ENCODE data around the gene FIP1L1. TPM values are rescaled to one million over a fixed set of nuclear protein-coding genes. Genes with fewer than 3 reads are reported as not detected.
"Not testable (repeated sequence)": the region's sequence is repeated elsewhere in the genome, so short reads cannot be mapped to it uniquely, and the experiment has no call there.

The FIP1L1 gene, protein sequence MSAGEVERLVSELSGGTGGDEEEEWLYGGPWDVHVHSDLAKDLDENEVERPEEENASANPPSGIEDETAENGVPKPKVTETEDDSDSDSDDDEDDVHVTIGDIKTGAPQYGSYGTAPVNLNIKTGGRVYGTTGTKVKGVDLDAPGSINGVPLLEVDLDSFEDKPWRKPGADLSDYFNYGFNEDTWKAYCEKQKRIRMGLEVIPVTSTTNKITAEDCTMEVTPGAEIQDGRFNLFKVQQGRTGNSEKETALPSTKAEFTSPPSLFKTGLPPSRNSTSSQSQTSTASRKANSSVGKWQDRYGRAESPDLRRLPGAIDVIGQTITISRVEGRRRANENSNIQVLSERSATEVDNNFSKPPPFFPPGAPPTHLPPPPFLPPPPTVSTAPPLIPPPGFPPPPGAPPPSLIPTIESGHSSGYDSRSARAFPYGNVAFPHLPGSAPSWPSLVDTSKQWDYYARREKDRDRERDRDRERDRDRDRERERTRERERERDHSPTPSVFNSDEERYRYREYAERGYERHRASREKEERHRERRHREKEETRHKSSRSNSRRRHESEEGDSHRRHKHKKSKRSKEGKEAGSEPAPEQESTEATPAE
- 10 to 100 TPM; 74.8 to 84.5 (median 80.0) TPM for total RNA-seq

DNA sequence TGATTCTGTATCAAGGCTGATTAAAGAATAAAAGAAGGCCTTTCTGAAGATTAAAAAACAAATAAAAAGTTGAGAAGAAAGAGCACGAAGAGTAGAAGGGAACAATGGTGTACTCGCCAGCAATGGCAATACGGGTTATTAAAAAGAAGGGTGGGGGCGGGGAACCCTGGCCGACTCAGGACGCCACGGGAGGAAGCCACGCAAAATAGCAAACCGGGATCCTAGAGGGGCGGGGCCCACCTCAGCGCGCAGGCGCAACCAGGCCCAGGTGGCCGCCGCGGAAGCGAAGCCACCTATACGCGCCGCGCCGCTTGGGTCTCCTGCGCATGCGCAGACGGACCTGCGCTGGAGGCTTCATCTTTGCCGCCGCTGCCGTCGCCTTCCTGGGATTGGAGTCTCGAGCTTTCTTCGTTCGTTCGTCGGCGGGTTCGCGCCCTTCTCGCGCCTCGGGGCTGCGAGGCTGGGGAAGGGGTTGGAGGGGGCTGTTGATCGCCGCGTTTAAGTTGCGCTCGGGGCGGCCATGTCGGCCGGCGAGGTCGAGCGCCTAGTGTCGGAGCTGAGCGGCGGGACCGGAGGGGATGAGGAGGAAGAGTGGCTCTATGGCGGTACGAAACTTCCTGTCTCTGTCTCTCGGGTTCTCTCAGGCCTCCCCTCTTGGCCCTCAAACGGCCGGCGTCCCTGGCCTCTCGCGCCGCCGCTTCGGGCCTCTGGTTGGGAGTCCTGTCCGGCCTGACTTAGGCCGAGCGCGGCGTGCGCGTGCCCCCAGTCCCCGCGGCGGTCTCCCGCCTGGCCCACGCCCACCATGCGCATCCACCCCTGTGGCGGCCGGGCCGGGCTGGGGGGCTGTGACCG is at the start of gene FIP1L1:
TSS of gene FIP1L1 (plus strand) at position 323 of the 852 bp plus-strand sequence. CDS start at position 521, 198 bp downstream.
- peaks cover 11% of the 10 kb centered on the region for H3K36me3 Mint-ChIP-seq (ENCODE audit: insufficient read depth)
- ATAC-seq (peak; percentile 97), DNase-seq (peak; percentile 96)
- H3K27me3 Mint-ChIP-seq (ENCODE audit: low read depth), result no peaks in the 10 kb centered on the region
- no peaks in the 10 kb centered on the region for H3K9me3 Mint-ChIP-seq
- peak within 1 kb of the TSS; percentile 99 for H3K4me3 Mint-ChIP-seq
- H3K4me1 Mint-ChIP-seq (ENCODE audit: low read depth), result peaks cover 34% of the 10 kb centered on the region

DNA sequence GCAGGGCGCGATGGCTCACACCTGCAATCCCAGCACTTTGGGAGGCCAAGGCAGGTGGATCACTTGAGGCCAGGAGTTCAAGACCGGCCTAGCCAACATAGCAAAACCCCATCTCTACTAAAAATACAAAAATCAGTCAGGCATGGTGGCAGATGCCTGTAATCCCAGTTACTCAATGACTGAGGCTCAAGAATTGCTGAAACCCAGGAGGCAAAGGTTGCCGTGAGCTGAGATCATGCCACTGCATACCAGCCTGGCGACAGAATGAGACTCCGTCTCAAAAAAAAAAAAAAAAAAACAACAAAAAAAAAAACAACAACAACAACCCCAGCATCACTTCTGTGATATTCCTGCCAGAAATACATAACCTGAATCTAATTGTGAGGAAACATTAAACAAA is 42.5 kb upstream of the FIP1L1 start:
- not testable (repeated sequence) for ATAC-seq; H3K4me3 Mint-ChIP-seq; DNase-seq; H3K27me3 Mint-ChIP-seq (ENCODE audit: low read depth); H3K4me1 Mint-ChIP-seq (ENCODE audit: low read depth); H3K9me3 Mint-ChIP-seq
- H3K36me3 Mint-ChIP-seq (ENCODE audit: insufficient read depth), result peaks cover 11% of the 10 kb centered on the region

DNA sequence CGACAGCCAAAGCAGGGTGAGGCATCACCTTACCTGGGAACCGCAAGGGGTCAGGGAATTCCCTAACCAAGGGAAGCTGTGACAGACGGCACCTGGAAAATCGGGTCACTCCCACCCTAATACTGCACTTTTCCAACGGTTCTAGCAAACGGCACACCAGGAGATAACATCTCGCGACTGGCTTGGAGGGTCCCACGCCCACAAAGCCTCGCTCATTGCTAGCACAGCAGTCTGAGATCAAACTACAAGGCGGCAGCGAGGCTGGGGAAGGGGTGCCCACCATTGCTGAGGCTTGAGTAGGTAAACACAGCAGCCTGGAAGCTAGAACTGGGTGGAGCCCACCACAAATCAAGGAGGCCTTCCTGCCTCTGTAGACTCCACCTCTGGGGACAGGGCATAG is 37.3 kb upstream of the FIP1L1 start:
- not testable (repeated sequence) for H3K4me3 Mint-ChIP-seq; ATAC-seq; H3K27me3 Mint-ChIP-seq (ENCODE audit: low read depth); H3K4me1 Mint-ChIP-seq (ENCODE audit: low read depth); DNase-seq
- Mint-ChIP-seq H3K9me3 (peaks cover 10% of the 10 kb centered on the region), H3K36me3 (ENCODE audit: insufficient read depth) (peaks cover 39% of the 10 kb centered on the region)

DNA sequence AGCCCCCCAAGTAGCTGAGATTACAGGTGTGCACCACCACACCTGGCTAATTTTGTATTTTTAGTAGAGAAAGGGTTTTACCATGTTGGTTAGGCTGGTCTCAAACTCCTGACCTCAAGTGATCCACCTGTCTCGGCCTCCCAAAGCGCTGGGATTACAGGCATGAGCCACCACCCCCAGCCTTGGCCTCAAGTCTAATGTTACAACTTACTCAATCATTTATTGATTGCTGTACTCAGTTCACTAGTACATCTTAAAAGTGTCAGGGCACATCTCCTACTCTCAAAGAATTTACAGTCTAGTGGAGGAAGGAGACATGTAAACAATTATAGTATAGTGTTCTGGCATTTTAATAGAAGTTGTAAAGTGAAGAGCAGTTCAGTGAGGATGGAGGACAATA is 31.0 kb upstream of the FIP1L1 start:
- H3K27me3 Mint-ChIP-seq (ENCODE audit: low read depth); ATAC-seq; DNase-seq; H3K4me3 Mint-ChIP-seq; H3K4me1 Mint-ChIP-seq (ENCODE audit: low read depth); H3K9me3 Mint-ChIP-seq: not testable (repeated sequence)
- H3K36me3 Mint-ChIP-seq (ENCODE audit: insufficient read depth), result peaks cover 61% of the 10 kb centered on the region

DNA sequence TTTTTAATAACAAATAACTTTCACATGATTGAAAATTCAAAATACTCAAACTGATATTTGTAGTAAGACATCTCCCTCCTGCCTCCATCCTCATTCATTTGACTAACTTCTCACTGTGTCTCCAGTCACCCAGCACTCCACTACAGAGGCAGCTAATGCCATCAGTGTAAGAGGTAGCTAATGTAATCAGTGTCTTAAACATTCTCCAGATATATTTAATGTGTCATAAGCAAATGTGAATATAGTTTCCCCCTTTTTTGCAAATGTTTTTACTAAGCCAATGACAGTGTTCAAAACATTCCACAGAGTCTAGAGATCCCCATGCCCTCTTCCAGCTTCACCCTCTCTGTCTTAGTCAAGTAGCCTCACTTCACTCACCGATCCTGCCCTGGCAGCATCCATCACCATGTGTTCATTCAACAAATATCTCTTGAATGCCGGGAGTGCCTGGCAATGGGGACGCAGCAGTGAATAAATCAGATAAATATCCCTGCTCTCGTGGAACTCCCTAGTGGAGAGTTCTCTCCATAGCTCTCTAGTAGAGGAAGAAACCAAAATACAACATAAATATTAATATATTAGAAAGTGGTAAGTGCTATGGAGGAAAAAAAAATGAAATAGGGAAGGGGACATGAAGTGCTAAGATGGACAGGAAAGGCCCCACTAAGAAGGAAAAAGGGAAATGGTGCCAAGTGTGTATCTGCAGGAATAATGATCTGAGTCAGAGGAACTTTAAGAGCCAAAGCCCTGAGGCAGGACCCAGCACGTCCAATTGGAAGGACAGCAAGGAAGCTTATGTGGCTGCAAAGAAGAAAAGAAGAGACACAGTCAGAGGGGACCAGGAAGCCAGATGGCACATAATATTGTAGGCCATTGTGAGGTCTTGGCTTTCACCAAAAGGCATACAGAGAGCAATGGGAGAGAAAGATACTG is 30.3 kb upstream of the FIP1L1 start:
- DNase-seq (no peak), ATAC-seq (no peak)
- Mint-ChIP-seq H3K36me3 (ENCODE audit: insufficient read depth) (peaks cover 58% of the 10 kb centered on the region), H3K9me3 (peaks cover 2% of the 10 kb centered on the region), H3K4me3 (no peak overlapping the region), H3K4me1 (ENCODE audit: low read depth) (no peaks in the 10 kb centered on the region), H3K27me3 (ENCODE audit: low read depth) (no peaks in the 10 kb centered on the region)

DNA sequence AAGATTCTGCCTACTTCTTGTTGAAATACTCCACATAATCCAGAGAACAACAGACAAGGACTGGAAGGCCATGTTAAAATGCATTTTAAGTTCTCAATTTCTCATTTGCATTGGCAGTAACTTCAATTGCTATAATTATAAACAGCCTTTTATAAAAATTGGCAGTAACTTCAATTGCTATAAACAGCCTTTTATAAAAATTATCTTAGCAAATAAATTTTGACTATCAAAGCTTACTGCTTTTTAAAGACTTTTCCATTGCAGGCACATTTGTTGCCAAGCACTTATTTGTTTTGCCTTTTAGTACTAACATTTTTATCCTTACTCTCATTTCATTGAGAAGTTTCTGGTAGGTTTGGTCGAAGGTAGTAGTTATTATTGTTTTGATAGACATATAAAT is 29.4 kb upstream of the FIP1L1 start:
- H3K4me3 Mint-ChIP-seq, result no peak overlapping the region
- peaks cover 60% of the 10 kb centered on the region for H3K36me3 Mint-ChIP-seq (ENCODE audit: insufficient read depth)
- no peak for ATAC-seq
- no peaks in the 10 kb centered on the region for H3K27me3 Mint-ChIP-seq (ENCODE audit: low read depth)
- H3K9me3 Mint-ChIP-seq, result no peaks in the 10 kb centered on the region
- no peak for DNase-seq
- H3K4me1 Mint-ChIP-seq (ENCODE audit: low read depth), result no peaks in the 10 kb centered on the region

DNA sequence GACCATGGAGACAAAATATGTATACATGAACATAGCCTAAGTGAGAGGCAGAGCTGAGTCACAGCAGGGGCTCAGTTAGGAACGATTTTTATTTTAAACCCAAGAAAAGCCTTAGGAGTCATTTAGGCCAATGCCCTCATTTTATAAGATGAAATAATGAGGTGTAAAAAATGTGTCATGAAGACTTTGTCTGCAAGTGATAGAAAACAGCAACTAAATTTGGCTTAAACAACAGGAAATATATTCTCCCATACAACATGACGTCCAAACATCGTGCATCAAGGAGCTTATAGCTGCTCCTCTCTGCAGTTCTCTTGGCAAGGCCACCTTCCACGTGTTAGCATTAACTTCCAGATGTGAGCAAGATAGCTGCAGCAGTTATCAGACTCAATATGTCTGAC is 28.4 kb upstream of the FIP1L1 start:
- H3K36me3 Mint-ChIP-seq (ENCODE audit: insufficient read depth), result peaks cover 55% of the 10 kb centered on the region
- no peak for DNase-seq
- ATAC-seq, result no peak
- no peaks in the 10 kb centered on the region for H3K27me3 Mint-ChIP-seq (ENCODE audit: low read depth)
- no peaks in the 10 kb centered on the region for H3K9me3 Mint-ChIP-seq
- no peaks in the 10 kb centered on the region for H3K4me1 Mint-ChIP-seq (ENCODE audit: low read depth)
- H3K4me3 Mint-ChIP-seq, result no peak overlapping the region

DNA sequence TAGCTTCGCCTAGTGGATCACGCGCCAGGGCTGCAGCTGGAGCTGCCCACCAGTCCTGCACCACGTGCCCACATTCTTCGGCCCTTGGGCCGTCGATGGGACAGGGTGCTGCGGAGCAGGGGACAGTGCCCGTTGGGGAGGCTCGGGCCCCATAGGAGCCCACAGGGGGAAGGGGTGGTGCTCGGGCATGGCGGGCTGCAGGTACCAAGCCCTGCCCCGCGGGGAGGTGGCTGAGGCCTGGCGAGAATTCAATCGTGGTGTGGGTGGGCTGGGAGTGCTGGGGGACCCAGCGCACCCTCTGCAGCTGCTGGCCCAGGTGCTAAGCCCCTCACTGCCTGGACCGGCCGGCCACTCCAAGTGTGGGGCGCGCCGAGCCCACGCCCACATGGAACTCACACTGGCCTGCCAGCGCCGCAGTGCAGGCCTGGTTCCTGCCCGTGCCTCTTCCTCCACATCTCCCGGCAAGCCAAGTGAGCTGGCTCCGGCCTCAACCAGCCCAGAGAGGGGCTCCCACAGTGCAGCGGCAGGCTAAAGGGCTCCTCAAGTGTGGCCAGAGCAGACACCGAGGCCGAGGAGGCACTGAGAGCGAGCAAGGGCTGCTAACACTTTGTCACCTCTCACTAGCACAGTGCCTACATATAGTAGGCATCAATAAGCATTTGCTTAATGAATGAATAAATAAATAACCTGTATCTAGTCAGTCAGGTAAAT is 23.3 kb upstream of the FIP1L1 start:
- Mint-ChIP-seq H3K27me3 (ENCODE audit: low read depth) (no peaks in the 10 kb centered on the region), H3K4me1 (ENCODE audit: low read depth) (peaks cover 12% of the 10 kb centered on the region), H3K4me3 (no peak overlapping the region), H3K9me3 (no peaks in the 10 kb centered on the region), H3K36me3 (ENCODE audit: insufficient read depth) (peaks cover 37% of the 10 kb centered on the region)
- DNase-seq (no peak), ATAC-seq (no peak)

DNA sequence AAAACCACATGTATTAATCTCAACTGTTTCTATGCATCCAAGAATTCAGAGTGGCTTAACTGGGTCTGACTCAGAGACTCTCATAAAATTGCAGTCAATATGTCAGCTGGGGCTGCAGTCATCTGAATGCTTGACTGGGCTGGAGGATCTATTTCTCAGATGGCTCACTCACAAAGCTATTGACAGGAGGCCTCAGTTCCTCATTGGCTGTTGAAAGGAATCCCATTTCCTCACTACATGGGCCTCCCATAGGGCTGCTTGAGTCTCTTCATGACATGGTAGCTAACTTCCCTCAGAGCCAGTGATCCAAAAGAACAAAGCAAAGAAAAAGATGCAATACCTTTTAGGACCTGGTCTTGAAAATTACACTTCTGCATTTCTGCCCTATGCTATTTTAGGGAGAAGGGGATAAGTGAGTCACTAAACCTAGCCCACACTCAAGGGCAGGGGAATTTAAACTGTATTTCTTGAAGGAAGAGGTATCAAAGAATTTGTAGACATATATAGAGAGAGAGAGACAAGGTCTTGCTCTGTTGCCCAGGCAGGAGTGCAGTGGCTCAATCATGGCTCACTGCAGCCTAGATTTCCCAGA is 21.4 kb upstream of the FIP1L1 start:
- Mint-ChIP-seq H3K9me3 (no peaks in the 10 kb centered on the region), H3K4me1 (ENCODE audit: low read depth) (peaks cover 28% of the 10 kb centered on the region), H3K36me3 (ENCODE audit: insufficient read depth) (peaks cover 34% of the 10 kb centered on the region), H3K27me3 (ENCODE audit: low read depth) (no peaks in the 10 kb centered on the region), H3K4me3 (no peak overlapping the region)
- ATAC-seq (no peak), DNase-seq (no peak)

DNA sequence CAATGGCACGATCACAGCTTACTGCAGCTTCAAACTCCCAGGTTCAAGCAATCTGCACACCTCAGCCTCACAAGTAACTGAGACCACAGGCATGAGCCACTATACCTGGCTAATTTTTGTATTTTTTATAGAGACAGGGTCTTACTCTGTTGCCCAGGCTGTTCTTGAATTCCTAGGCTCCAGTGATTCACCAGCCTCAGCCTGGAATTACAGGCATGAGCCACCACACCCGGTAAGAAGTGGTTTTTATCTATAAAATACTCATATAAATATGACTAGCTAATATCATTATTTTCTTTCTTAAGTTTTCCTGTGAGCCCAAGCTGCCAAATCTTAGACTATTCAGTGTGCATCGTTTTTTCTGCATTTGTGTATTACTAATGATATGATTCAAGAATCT is 16.0 kb upstream of the FIP1L1 start:
- no peaks in the 10 kb centered on the region for H3K9me3 Mint-ChIP-seq
- peaks cover 19% of the 10 kb centered on the region for H3K36me3 Mint-ChIP-seq (ENCODE audit: insufficient read depth)
- no peak overlapping the region for H3K4me3 Mint-ChIP-seq
- no peak for DNase-seq
- H3K4me1 Mint-ChIP-seq (ENCODE audit: low read depth), result peaks cover 49% of the 10 kb centered on the region
- no peaks in the 10 kb centered on the region for H3K27me3 Mint-ChIP-seq (ENCODE audit: low read depth)
- no peak for ATAC-seq

DNA sequence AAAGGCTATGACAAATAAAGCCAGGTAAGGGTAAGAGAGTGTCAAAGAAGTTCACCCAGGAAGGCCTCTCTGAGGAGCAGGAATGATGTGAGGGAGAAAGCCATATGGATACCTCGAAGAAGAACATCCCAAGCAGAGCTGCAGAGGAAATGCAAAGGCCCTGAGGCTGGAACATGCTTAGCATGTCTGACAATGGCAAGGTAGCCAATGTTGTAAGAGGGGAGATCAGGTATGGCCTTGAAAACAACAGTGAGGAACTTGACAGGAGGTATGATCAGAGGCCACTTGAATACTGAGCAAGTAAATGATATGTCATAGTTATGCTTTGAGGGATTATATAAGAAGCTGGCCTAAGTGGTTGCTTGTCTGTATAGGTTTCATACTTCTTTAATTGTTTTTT is 15.3 kb upstream of the FIP1L1 start:
- H3K4me1 Mint-ChIP-seq (ENCODE audit: low read depth), result peaks cover 54% of the 10 kb centered on the region
- H3K9me3 Mint-ChIP-seq, result no peaks in the 10 kb centered on the region
- H3K36me3 Mint-ChIP-seq (ENCODE audit: insufficient read depth), result peaks cover 19% of the 10 kb centered on the region
- no peaks in the 10 kb centered on the region for H3K27me3 Mint-ChIP-seq (ENCODE audit: low read depth)
- peak overlapping the region; percentile 98 for H3K4me3 Mint-ChIP-seq
- DNase-seq (no peak), ATAC-seq (no peak)

DNA sequence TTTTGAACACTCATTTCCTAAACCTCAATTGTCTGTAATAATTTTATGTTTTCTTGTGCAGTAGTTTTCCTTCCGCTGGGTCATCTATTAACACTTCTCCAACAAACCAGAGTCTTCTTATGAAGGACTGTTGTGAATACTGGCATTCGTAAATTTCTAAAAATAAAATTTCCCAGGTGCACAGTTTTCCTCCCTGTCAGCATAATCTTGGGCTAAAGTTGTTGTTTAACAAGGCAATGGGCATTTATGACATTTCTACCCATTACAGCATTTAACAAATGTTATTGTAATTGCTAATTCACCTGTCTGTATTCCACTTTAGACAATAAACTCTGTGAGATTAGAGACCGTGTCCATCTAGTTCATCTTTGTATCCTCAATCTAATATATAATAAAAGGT is 12.8 kb upstream of the FIP1L1 start:
- Mint-ChIP-seq H3K9me3 (no peaks in the 10 kb centered on the region), H3K4me1 (ENCODE audit: low read depth) (peaks cover 47% of the 10 kb centered on the region), H3K27me3 (ENCODE audit: low read depth) (peaks cover under 1% of the 10 kb centered on the region)

DNA sequence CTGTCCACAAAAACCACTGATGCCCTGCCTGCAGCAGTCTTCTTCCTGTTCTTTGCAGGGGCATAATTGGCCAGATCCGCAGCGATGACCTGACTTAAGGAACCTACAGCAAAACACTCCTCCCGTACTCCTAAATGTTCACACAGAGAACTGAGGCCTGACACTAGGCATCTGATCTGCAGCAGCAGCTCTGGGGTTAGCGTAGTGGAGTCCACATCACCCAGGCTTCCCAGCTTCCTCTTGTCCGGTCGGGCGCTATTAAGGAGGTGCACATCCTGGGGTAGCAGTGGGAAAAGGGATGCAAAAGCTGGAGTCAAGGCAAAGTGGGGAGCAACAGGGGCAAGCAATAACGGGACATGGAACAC is 12.3 kb upstream of the FIP1L1 start:
- no peak for DNase-seq
- peak; percentile 2 to 25 for ATAC-seq
- H3K27me3 Mint-ChIP-seq (ENCODE audit: low read depth), result peaks cover 5% of the 10 kb centered on the region
- H3K4me3 Mint-ChIP-seq, result peak overlapping the region; percentile 98
- peaks cover 14% of the 10 kb centered on the region for H3K36me3 Mint-ChIP-seq (ENCODE audit: insufficient read depth)
- no peaks in the 10 kb centered on the region for H3K9me3 Mint-ChIP-seq
- H3K4me1 Mint-ChIP-seq (ENCODE audit: low read depth), result peaks cover 44% of the 10 kb centered on the region

More for the DNA sequence above, 12.8 kb upstream of the FIP1L1 start:
- ATAC-seq (no peak), DNase-seq (no peak)
- Mint-ChIP-seq H3K36me3 (ENCODE audit: insufficient read depth) (peaks cover 16% of the 10 kb centered on the region), H3K4me3 (peak overlapping the region; percentile 98)
